Measurements from ENCODE around the gene EHD4.
A peak's percentile ranks its signal among the peaks of the same experiment; 100 is the strongest.

EHD4 gene

GRCh38 chr15:41895491-41895890 is 76.9 kb downstream of the EHD4 start:
- no peak for DNase-seq (ENCODE audit: low read depth)

- peak; percentile 38 for DNase-seq (ENCODE audit: low read depth)
Measured at GRCh38 chr15:41894791-41895463, 77.4 kb downstream of the EHD4 start.

- no peak for DNase-seq (ENCODE audit: low read depth)
Measured at GRCh38 chr15:41894251-41894790, 78.0 kb downstream of the EHD4 start.

- no peak for DNase-seq (ENCODE audit: low read depth)
Measured at GRCh38 chr15:41893422-41894250, 78.7 kb downstream of the EHD4 start, which contains the start of gene SPTBN5. SPTBN5 (minus strand) TSS chr15:41894053; CDS start chr15:41893497, 556 bp downstream.

- DNase-seq (ENCODE audit: low read depth) = no peak
Measured at GRCh38 chr15:41892621-41893421, 79.5 kb downstream of the EHD4 start.

GRCh38 chr15:41891946-41892345 is 80.4 kb downstream of the EHD4 start:
- DNase-seq (ENCODE audit: low read depth) = no peak

GRCh38 chr15:41891226-41891625 is 81.1 kb downstream of the EHD4 start:
- no peak for DNase-seq (ENCODE audit: low read depth)

GRCh38 chr15:41890050-41890690 is 82.2 kb downstream of the EHD4 start:
- DNase-seq (ENCODE audit: low read depth) = no peak

GRCh38 chr15:41888662-41889253 is 83.6 kb downstream of the EHD4 start:
- DNase-seq (ENCODE audit: low read depth) = no peak

GRCh38 chr15:41887893-41888292 is 84.5 kb downstream of the EHD4 start:
- DNase-seq (ENCODE audit: low read depth) = no peak

GRCh38 chr15:41887161-41887560 is 85.2 kb downstream of the EHD4 start:
- no peak for DNase-seq (ENCODE audit: low read depth)

GRCh38 chr15:41886741-41887140 is 85.6 kb downstream of the EHD4 start:
- DNase-seq (ENCODE audit: low read depth) = no peak

- no peak for DNase-seq (ENCODE audit: low read depth)
Measured at GRCh38 chr15:41885841-41886240, 86.5 kb downstream of the EHD4 start.

GRCh38 chr15:41885321-41885720 is 87.0 kb downstream of the EHD4 start:
- DNase-seq (ENCODE audit: low read depth) = no peak

GRCh38 chr15:41884458-41884857 is 87.9 kb downstream of the EHD4 start:
- DNase-seq (ENCODE audit: low read depth) = no peak

- no peak for DNase-seq (ENCODE audit: low read depth)
Measured at GRCh38 chr15:41883484-41883825, 88.9 kb downstream of the EHD4 start.

- DNase-seq (ENCODE audit: low read depth) = no peak
Measured at GRCh38 chr15:41882689-41883483, 89.5 kb downstream of the EHD4 start.

GRCh38 chr15:41881920-41882688 is 90.3 kb downstream of the EHD4 start:
- DNase-seq (ENCODE audit: low read depth) = no peak

- no peak for DNase-seq (ENCODE audit: low read depth)
Measured at GRCh38 chr15:41881550-41881919, 90.8 kb downstream of the EHD4 start.

- no peak for DNase-seq (ENCODE audit: low read depth)
Measured at GRCh38 chr15:41881086-41881485, 91.3 kb downstream of the EHD4 start.
